ENCODE results near the gene DHX35. TPM values are rescaled to one million over a fixed set of nuclear protein-coding genes. Genes with fewer than 3 reads are reported as not detected.

The DHX35 gene
- total and polyA plus RNA-seq, 2 of the 8 experiments (the other 6 are each of a cell fraction or from before 2014, with no cell fraction given) = 21.9 to 27.7 TPM

- no peak overlapping the region for H2BK120ac ChIP-seq (replicated peaks; ENCODE audit: low read depth, low read length)
- peaks cover 0 to 6% (median 0%) of the 10 kb centered on the region in 4 experiments; a peak in 1 of 7 replicates for H3K4me1 ChIP-seq (replicated peaks in 1 of 4; ENCODE audit: control insufficient read depth in 3 of 4, insufficient read depth in 4 of 4, low read length in 3 of 4)
- TF ChIP-seq POLR2AphosphoS5 (IDR thresholded peaks at IDR 0.05; ENCODE audit: low read depth, low read length) (no peak), KDM1A (IDR thresholded peaks at IDR 0.05; ENCODE audit: borderline replicate concordance, low read length) (no peak)
- H2AFZ ChIP-seq (ENCODE audit: low read length) = no peak overlapping the region
- H4K8ac ChIP-seq (ENCODE audit: extremely low read depth, insufficient read depth, low read length) = no peak overlapping the region
- H3K56ac ChIP-seq (replicated peaks; ENCODE audit: insufficient read length, low read depth, low read length) = no peak overlapping the region
- DNase-seq (ENCODE audit: low read depth in 1 of 2, low spot score in 2 of 2) (no peak), FAIRE-seq (no peak)
- no peak overlapping the region for H3K4me2 ChIP-seq (ENCODE audit: insufficient read depth in 1 of 2, low read depth in 2 of 2, low read length in 2 of 2)
- no peak overlapping the region for H2AK5ac ChIP-seq (ENCODE audit: low read depth, low read length)
- CTCF ChIA-PET (ENCODE audit: partially characterized antibody) = interaction anchor here (0.6 kb wide), 1 partner anchor 92 kb away, joined by 4 read pairs; no protein-coding TSS in a partner anchor
- H3K36me3 ChIP-seq (ENCODE audit: control insufficient read depth in 2 of 4, insufficient read depth in 4 of 4, low read length in 3 of 4) = peaks cover 9 to 17% (median 12%) of the 10 kb centered on the region in 4 experiments; a peak in 7 of 8 replicates
- peaks cover 4 to 64% of the 10 kb centered on the region in 2 experiments; a peak in 3 of 4 replicates for H3K79me2 ChIP-seq (ENCODE audit: control insufficient read depth in 1 of 2, insufficient read depth in 2 of 2, low read length in 2 of 2)
- no peak overlapping the region for H4K91ac ChIP-seq (replicated peaks; ENCODE audit: insufficient read length, low read length)
- no peaks in the 10 kb centered on the region for H3K9me3 ChIP-seq (ENCODE audit: insufficient read depth in 2 of 2, low read depth in 1 of 2, low read length in 1 of 2)
- H3K4me3 ChIP-seq (ENCODE audit: extremely low read depth in 1 of 4, insufficient read depth in 2 of 4, low read depth in 3 of 4, low read length in 4 of 4) = no peak overlapping the region
- no peak overlapping the region for H2BK5ac ChIP-seq (ENCODE audit: low read depth, low read length)
- no peak overlapping the region for H3K9ac ChIP-seq (replicated peaks in 1 of 4; ENCODE audit: extremely low read depth in 1 of 4, low read depth in 3 of 4, low read length in 3 of 4)
- H3K23me2 ChIP-seq (ENCODE audit: low read depth, low read length) = peaks cover 4% of the 10 kb centered on the region
- no peaks in the 10 kb centered on the region for H3K27me3 ChIP-seq (replicated peaks in 1 of 4; ENCODE audit: control insufficient read depth in 3 of 4, extremely low read depth in 1 of 4, insufficient read depth in 3 of 4, low read length in 3 of 4)
- H3K18ac ChIP-seq (ENCODE audit: extremely low read depth, low read length) = no peak overlapping the region
- peaks cover 2 to 6% of the 10 kb centered on the region in 2 experiments for H4K20me1 ChIP-seq (replicated peaks in 1 of 2; ENCODE audit: control insufficient read depth in 1 of 2, insufficient read depth in 2 of 2, low read length in 2 of 2)
- H3K14ac ChIP-seq (ENCODE audit: insufficient read length) = no peak overlapping the region
- no peaks in the 10 kb centered on the region; the same call in 1 of the 2 replicates for H3K79me1 ChIP-seq (ENCODE audit: low read depth, low read length)
- POLR2A ChIA-PET (ENCODE audit: partially characterized antibody) = interaction anchor here (1.4 to 6.0 kb wide), 2 partner anchors 15 to 38 kb away, joined by 3 to 56 read pairs; partner anchors contain the start of gene FAM83D
- H3K27ac ChIP-seq (ENCODE audit: low read depth, low read length) = no peak overlapping the region
- H4K5ac ChIP-seq (ENCODE audit: insufficient read length, low read depth, low read length) = no peak overlapping the region
- H2BK15ac ChIP-seq (ENCODE audit: low read length) = no peak overlapping the region
- H3K4ac ChIP-seq (replicated peaks; ENCODE audit: insufficient read length, low read depth, low read length) = no peak overlapping the region
- no peak overlapping the region for H3K23ac ChIP-seq (ENCODE audit: insufficient read length)
- H2BK20ac ChIP-seq (ENCODE audit: low read length) = no peak overlapping the region
- no peak overlapping the region for H2BK12ac ChIP-seq (ENCODE audit: low read depth, low read length)
Measured at GRCh38 chr20:38965264-38965663, 3.1 kb downstream of the DHX35 start.
